Measurements from ENCODE around the gene GYG1. TPM values are rescaled to one million over a fixed set of nuclear protein-coding genes. Genes with fewer than 3 reads are reported as not detected.
"Not testable (repeated sequence)": the region's sequence is repeated elsewhere in the genome, so short reads cannot be mapped to it uniquely, and the experiment has no call there.

Gene GYG1
- total RNA-seq, 1 experiment from 2014 or later = 18.9 TPM

DNA sequence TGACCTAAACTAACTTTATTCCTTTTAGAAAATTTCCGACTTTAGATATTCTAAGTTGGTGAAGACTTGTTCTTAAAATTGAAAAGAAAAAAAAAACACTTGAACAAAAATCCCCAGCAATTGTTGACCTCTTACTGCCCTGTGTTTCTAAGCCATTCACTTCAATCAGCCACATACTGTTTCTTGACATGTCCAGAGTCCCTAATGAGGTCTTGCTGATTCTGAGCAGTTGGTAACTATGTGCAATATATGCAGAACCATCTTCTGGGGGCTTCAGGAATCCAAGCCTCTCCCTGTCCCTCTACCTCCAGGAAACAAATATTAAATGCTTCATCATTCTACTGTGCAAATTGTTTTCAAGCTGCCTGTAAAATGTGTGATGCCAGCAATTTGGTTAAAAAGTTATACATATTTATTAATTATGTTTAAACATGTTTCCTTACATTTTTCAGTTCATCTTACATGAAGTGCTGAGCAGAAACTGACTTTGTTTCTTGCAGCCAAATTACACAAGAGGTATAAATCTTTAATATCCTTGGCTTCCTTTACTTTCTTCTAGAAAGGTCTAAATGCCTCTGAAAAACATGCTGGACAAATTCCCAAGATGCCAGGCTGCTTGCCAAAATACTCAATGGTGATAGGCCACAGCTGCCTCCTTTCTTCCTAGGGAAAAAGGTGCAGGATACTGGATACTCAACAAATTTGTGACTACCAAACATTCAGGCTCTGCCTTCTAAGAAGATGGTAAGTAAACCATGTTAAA is 19.8 kb upstream of the GYG1 start:
- H3K27ac ChIP-seq (ENCODE audit: low read length) = no peak overlapping the region
- H3K4me2 ChIP-seq (ENCODE audit: low read depth, low read length, poor library complexity, severe bottlenecking) = no peak overlapping the region
- no peaks in the 10 kb centered on the region for H3K9me3 ChIP-seq (ENCODE audit: low read length)
- H3K36me3 ChIP-seq (ENCODE audit: insufficient read depth, low read length) = no peaks in the 10 kb centered on the region
- H3K4me1 ChIP-seq (ENCODE audit: low read length) = peaks cover 5% of the 10 kb centered on the region; the same call in 1 of the 2 replicates
- no peaks in the 10 kb centered on the region for H3K79me2 ChIP-seq (ENCODE audit: low read length)
- H4K20me1 ChIP-seq (ENCODE audit: insufficient read depth, low read depth, low read length) = no peaks in the 10 kb centered on the region
- H3K4me3 ChIP-seq (ENCODE audit: low read length) = no peak overlapping the region
- H3K27me3 ChIP-seq (ENCODE audit: low read length) = no peaks in the 10 kb centered on the region
- no peak overlapping the region for H2AFZ ChIP-seq (ENCODE audit: low read length)
- no peak for DNase-seq
- H3K9ac ChIP-seq (ENCODE audit: low read length) = no peak overlapping the region
- H3K9me2 ChIP-seq (replicated peaks; ENCODE audit: insufficient read depth, low read length) = no peaks in the 10 kb centered on the region

DNA sequence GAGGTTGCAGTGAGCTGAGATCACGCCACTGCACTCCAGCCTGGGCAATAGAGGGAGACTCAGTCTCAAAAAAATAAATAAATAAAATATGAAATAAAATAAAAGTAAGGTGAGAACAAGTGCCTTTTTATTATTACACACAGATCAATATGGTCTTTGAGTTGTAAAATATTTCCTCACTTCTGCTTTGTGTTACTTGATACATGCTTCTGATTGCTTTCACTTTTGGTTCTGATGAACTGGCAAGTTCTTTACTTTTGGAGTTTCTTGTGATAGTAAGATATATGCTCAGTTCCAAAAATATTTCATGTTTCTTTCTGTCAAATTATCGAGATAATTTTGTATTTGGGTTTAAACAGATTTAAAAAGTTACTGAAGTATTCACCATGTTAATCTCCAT is 16.6 kb upstream of the GYG1 start:
- Histone ChIP-seq H3K4me3 (ENCODE audit: low read length) (peak overlapping the region; percentile 52), H3K9me2 (replicated peaks; ENCODE audit: insufficient read depth, low read length) (no peaks in the 10 kb centered on the region), H3K27ac (ENCODE audit: low read length) (no peak overlapping the region), H3K79me2 (ENCODE audit: low read length) (no peaks in the 10 kb centered on the region), H3K27me3 (ENCODE audit: low read length) (no peaks in the 10 kb centered on the region), H3K4me1 (ENCODE audit: low read length) (peaks cover 5% of the 10 kb centered on the region; the same call in 1 of the 2 replicates), H4K20me1 (ENCODE audit: insufficient read depth, low read depth, low read length) (no peaks in the 10 kb centered on the region), H3K9ac (ENCODE audit: low read length) (peak overlapping the region; percentile 37), H3K9me3 (ENCODE audit: low read length) (no peaks in the 10 kb centered on the region), H3K4me2 (ENCODE audit: low read depth, low read length, poor library complexity, severe bottlenecking) (peak overlapping the region; percentile 65), H3K36me3 (ENCODE audit: insufficient read depth, low read length) (no peaks in the 10 kb centered on the region), H2AFZ (ENCODE audit: low read length) (peak overlapping the region; percentile 69; the same call in 1 of the 2 replicates)
- no peak for DNase-seq

DNA sequence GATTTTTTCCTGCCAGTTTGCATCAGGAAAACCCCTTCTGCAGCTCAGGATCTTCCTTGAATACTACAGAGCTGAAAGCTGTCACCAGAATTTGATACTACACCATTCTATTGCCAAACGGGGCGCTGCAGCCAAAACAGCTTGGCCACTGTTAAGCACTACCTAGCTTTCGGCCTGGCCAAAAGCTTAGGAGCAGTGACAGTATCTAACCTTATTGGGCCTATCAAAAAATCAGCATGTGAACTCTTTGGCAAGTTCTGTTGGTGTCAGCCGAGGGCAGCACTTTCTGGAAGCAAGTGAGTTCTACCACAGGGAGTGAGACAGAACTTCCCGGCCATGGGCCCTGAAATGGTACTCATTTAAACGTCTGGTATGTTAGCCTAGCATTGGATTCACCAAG is 16.1 kb upstream of the GYG1 start:
- H3K27ac ChIP-seq (ENCODE audit: low read length) = no peak overlapping the region
- H3K4me1 ChIP-seq (ENCODE audit: low read length) = peaks cover 5% of the 10 kb centered on the region; the same call in 1 of the 2 replicates
- no peaks in the 10 kb centered on the region for H3K9me2 ChIP-seq (replicated peaks; ENCODE audit: insufficient read depth, low read length)
- H3K9me3 ChIP-seq (ENCODE audit: low read length) = no peaks in the 10 kb centered on the region
- peak; percentile 46 for DNase-seq
- H4K20me1 ChIP-seq (ENCODE audit: insufficient read depth, low read depth, low read length) = no peaks in the 10 kb centered on the region
- no peaks in the 10 kb centered on the region for H3K79me2 ChIP-seq (ENCODE audit: low read length)
- no peaks in the 10 kb centered on the region for H3K36me3 ChIP-seq (ENCODE audit: insufficient read depth, low read length)
- peak overlapping the region; percentile 65 for H3K4me2 ChIP-seq (ENCODE audit: low read depth, low read length, poor library complexity, severe bottlenecking)
- H3K9ac ChIP-seq (ENCODE audit: low read length) = peak overlapping the region; percentile 37
- H3K27me3 ChIP-seq (ENCODE audit: low read length) = no peaks in the 10 kb centered on the region
- H2AFZ ChIP-seq (ENCODE audit: low read length) = peak overlapping the region; percentile 69
- H3K4me3 ChIP-seq (ENCODE audit: low read length) = peak overlapping the region; percentile 52

DNA sequence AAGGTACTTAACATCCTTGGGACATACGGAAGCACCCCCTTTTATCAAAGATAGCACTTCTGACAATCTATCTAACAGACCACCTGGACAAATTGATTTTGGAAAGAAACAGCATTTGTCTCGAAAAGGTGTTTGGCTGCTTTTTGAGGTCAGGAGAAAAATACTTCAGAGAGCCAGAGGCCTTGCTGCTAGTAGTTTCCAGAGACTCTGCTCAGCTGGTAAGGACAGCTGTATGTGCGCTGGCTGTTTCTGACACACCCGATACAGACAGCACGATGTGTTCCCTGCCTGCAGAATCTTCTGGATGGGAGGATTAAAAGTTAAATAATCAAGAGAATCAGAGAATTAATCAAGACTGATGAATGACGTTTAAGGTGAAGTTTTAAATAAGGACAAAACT is 15.6 kb upstream of the GYG1 start:
- DNase-seq = no peak
- Histone ChIP-seq H3K4me2 (ENCODE audit: low read depth, low read length, poor library complexity, severe bottlenecking) (no peak overlapping the region), H3K9ac (ENCODE audit: low read length) (no peak overlapping the region), H2AFZ (ENCODE audit: low read length) (peak overlapping the region; percentile 69; the same call in 1 of the 2 replicates), H3K4me1 (ENCODE audit: low read length) (peaks cover 5% of the 10 kb centered on the region; the same call in 1 of the 2 replicates), H3K27me3 (ENCODE audit: low read length) (no peaks in the 10 kb centered on the region), H3K9me2 (replicated peaks; ENCODE audit: insufficient read depth, low read length) (no peaks in the 10 kb centered on the region), H3K79me2 (ENCODE audit: low read length) (no peaks in the 10 kb centered on the region), H4K20me1 (ENCODE audit: insufficient read depth, low read depth, low read length) (no peaks in the 10 kb centered on the region), H3K36me3 (ENCODE audit: insufficient read depth, low read length) (no peaks in the 10 kb centered on the region), H3K27ac (ENCODE audit: low read length) (no peak overlapping the region), H3K4me3 (ENCODE audit: low read length) (no peak overlapping the region), H3K9me3 (ENCODE audit: low read length) (no peaks in the 10 kb centered on the region)

DNA sequence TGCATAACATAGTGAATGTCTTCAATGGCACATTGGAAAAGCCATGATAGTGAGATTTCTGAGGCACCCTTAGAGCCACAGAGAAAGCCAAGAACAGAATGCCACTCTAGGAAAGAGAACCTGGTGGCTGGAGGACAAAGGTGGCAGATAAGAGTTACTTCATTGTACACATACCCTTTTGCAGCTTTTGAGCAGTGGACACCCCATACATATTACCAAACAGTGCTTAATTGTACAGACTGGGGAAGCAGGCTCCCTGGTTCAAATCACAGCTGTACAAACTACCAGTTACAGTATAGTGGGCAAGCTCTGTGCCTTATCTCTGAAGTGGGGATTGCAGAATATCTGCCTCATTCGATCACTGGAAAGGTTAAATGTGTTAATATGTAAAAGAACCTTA is 10.1 kb upstream of the GYG1 start:
- Histone ChIP-seq H3K79me2 (ENCODE audit: low read length) (no peaks in the 10 kb centered on the region), H3K27me3 (ENCODE audit: low read length) (no peaks in the 10 kb centered on the region), H3K4me2 (ENCODE audit: low read depth, low read length, poor library complexity, severe bottlenecking) (no peak overlapping the region), H3K9me2 (replicated peaks; ENCODE audit: insufficient read depth, low read length) (no peaks in the 10 kb centered on the region), H2AFZ (ENCODE audit: low read length) (no peak overlapping the region), H4K20me1 (ENCODE audit: insufficient read depth, low read depth, low read length) (no peaks in the 10 kb centered on the region), H3K9ac (ENCODE audit: low read length) (no peak overlapping the region), H3K9me3 (ENCODE audit: low read length) (no peaks in the 10 kb centered on the region), H3K4me3 (ENCODE audit: low read length) (no peak overlapping the region), H3K36me3 (ENCODE audit: insufficient read depth, low read length) (no peaks in the 10 kb centered on the region), H3K27ac (ENCODE audit: low read length) (no peak overlapping the region), H3K4me1 (ENCODE audit: low read length) (no peaks in the 10 kb centered on the region)
- no peak for DNase-seq

DNA sequence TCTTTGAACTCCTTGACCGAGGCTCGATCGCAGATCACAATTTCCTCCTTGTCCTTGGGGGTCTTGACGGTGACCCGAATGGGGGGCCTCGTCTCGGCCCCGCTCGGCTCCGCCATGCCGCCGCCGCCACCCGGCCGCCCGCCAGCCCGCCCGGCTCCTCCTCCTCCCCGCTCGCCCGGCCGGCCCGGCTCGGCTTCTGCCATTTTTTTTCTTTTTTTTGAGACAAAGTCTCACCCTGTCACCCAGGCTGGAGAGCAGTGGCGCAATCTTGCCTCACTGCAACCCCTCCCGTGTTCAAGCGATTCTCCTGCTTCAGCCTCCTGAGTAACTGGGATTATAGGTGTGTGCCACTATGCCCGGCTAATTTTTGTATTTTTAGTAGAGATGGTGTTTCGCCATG is 3.8 kb upstream of the GYG1 start:
- H4K20me1 ChIP-seq (ENCODE audit: insufficient read depth, low read depth, low read length); H3K4me3 ChIP-seq (ENCODE audit: low read length); H3K9ac ChIP-seq (ENCODE audit: low read length); H3K27ac ChIP-seq (ENCODE audit: low read length); H3K9me2 ChIP-seq (replicated peaks; ENCODE audit: insufficient read depth, low read length); H3K79me2 ChIP-seq (ENCODE audit: low read length); H3K27me3 ChIP-seq (ENCODE audit: low read length); H3K4me2 ChIP-seq (ENCODE audit: low read depth, low read length, poor library complexity, severe bottlenecking); H3K9me3 ChIP-seq (ENCODE audit: low read length); H3K36me3 ChIP-seq (ENCODE audit: insufficient read depth, low read length); H2AFZ ChIP-seq (ENCODE audit: low read length); DNase-seq: not testable (repeated sequence)
- peaks cover 16% of the 10 kb centered on the region for H3K4me1 ChIP-seq (ENCODE audit: low read length)

DNA sequence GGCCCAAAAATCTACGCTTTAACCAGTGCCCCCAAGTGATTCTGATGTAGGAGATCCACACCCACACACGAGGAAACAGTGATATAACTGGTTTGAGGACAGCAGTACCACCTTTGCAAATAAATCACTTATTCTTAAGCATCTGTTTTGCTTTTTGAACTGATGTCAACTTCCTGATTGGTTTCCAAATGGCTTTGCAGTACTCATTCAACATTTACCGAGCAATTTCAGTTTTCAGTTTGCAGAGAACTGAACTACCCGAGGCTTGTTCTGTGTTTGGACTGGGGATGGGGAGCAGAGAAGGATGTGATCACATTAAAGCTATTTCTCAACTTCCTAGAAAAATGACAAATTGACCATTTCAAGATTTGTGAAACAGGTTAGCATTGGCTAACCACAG is 1.1 kb upstream of the GYG1 start:
- no peak overlapping the region for H3K27ac ChIP-seq (ENCODE audit: low read length)
- H4K20me1 ChIP-seq (ENCODE audit: insufficient read depth, low read depth, low read length) = no peaks in the 10 kb centered on the region
- H3K4me2 ChIP-seq (ENCODE audit: low read depth, low read length, poor library complexity, severe bottlenecking) = peak overlapping the region; percentile 96
- 0 out of 2 replicates have a peak, but pooled peaks cover 2% of the 10 kb centered on the region for H3K27me3 ChIP-seq (ENCODE audit: low read length)
- H3K4me1 ChIP-seq (ENCODE audit: low read length) = peaks cover 18% of the 10 kb centered on the region
- H3K9me3 ChIP-seq (ENCODE audit: low read length) = no peaks in the 10 kb centered on the region
- 0 out of 2 replicates have a peak overlapping the region, but pooled peaks have one; percentile 91 for H3K4me3 ChIP-seq (ENCODE audit: low read length)
- peaks cover 4% of the 10 kb centered on the region for H3K79me2 ChIP-seq (ENCODE audit: low read length)
- peak overlapping the region; percentile 50; the same call in 1 of the 2 replicates for H2AFZ ChIP-seq (ENCODE audit: low read length)
- H3K9ac ChIP-seq (ENCODE audit: low read length) = peak overlapping the region; percentile 90
- DNase-seq = no peak
- H3K36me3 ChIP-seq (ENCODE audit: insufficient read depth, low read length) = no peaks in the 10 kb centered on the region
- no peaks in the 10 kb centered on the region for H3K9me2 ChIP-seq (replicated peaks; ENCODE audit: insufficient read depth, low read length)

DNA sequence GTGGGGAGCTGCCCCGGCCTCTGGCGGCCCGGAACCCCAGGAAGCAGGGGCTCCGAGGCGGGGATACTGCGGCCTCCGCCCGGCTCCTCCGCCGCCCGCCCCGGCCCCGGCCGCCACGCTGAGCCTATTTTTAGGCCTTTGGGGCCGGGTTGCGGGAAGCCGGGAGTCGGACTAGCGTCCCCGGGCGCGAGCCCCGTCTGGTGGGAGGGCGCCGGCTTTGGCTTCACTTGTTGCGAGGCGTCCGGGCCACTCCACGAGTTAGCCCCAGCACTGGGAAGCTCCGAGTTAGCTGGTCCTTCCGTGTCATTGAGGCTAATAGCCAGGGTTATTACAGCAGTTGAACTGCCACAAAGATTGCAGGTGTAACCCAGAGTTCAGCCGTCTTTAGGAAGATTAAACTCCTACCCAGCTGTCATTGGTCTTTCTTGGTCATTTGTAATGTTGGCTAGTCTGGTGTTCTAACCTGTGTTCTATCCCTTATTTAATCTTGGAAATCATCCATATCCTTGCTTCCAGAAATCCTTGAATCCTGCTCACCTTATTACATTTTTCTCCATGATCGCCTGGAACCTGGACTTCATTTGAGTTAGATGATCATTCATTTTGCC is 791 bp downstream of the GYG1 start:
- Histone ChIP-seq H3K4me2 (ENCODE audit: low read depth, low read length, poor library complexity, severe bottlenecking) (peak overlapping the region; percentile 96), H4K20me1 (ENCODE audit: insufficient read depth, low read depth, low read length) (no peaks in the 10 kb centered on the region), H3K36me3 (ENCODE audit: insufficient read depth, low read length) (0 out of 2 replicates have a peak, but pooled peaks cover 3% of the 10 kb centered on the region), H2AFZ (ENCODE audit: low read length) (peak overlapping the region; percentile 96), H3K4me1 (ENCODE audit: low read length) (peaks cover 18% of the 10 kb centered on the region), H3K9me2 (replicated peaks; ENCODE audit: insufficient read depth, low read length) (no peaks in the 10 kb centered on the region), H3K9me3 (ENCODE audit: low read length) (no peaks in the 10 kb centered on the region), H3K4me3 (ENCODE audit: low read length) (peak overlapping the region; percentile 91), H3K27ac (ENCODE audit: low read length) (no peak overlapping the region), H3K27me3 (ENCODE audit: low read length) (0 out of 2 replicates have a peak, but pooled peaks cover 2% of the 10 kb centered on the region), H3K79me2 (ENCODE audit: low read length) (peaks cover 4% of the 10 kb centered on the region), H3K9ac (ENCODE audit: low read length) (peak overlapping the region; percentile 90)
- DNase-seq = peak; percentile 64

Measured in Karpas-422 (cell line).